Activated CD8-positive, alpha-beta memory T cell treated with anti-CD3 and anti-CD28 coated beads, Interleukin-2, amount 50 U/mL, for 24 hours (primary cell): Measurements from ENCODE around the gene RPUSD3.
"Not testable (repeated sequence)": the region's sequence is repeated elsewhere in the genome, so short reads cannot be mapped to it uniquely, and the experiment has no call there.

ENCODE experiments used
- DNase-seq: peaks from one replicate; pipeline ENCODE4 v3.0.0-alpha.2; 2020; ENCODE audit errors: extremely low read depth

The RPUSD3 gene

GRCh38 chr3:9843715-9844438, at the start of gene RPUSD3:
TSS of gene RPUSD3 (minus strand) at chr3:9844008. CDS start at chr3:9843990, 18 bp downstream.
- peak; percentile 88 for DNase-seq

DNA sequence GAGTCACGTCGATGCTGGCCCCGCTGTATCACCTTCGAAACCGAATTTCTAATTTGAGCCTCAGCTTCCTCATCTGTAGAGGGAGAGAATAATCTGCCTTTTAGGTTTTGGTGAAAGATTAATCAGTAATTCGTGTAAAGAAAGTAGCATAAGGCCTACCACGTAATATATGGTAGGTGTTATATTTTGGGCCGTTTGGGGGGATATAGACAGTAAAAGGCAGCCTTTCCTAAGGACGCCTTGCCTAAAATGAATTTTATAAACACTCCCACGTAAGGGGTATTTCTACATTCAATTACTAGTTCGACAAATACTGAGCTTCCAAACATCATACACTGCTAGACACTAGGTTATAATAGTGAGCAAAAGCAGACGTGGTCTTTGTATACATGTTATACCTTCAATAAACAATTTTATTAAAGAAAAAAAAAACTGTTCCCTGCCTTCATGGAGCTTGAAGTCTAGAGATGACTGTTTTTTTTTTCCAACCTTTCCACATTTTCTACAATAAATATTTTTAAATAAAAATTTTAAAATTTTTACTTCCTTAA, 47.3 kb upstream of the RPUSD3 start:
- DNase-seq, result no peak

DNA sequence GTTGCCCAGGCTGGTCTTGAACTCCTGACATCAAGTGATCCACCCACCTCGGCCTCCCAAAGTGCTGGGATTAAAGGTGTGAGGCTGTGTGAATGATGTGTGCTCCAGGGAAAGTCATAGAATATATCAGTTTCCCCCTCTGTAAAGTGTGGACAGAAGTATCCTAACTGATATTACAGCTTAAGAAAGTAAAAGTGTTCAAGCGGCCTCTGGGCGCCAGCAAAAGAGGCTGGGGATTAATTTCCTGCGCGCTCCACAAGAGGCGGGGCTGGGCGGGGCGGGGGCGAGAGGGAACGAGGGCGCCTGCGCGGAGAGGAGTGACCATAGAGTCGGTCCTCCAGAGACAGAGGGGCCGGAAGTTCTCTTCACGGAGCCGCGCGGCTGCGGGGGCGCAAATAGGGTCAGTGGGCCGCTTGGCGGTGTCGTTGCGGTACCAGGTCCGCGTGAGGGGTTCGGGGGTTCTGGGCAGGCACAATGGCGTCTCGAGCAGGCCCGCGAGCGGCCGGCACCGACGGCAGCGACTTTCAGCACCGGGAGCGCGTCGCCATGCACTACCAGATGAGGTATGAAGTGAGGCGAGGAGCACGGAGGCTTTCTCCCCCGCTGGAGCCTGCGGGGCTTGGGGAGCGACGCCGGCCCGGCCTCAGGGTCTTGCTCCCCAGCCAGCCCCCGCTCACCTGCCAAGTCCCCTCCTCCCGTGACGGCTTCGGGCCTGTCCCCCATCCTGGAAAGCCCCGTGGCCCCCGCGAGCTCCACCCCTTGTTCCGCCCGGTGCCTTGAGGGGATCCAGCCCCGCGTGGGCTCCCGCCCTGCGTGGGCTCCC, 46.7 kb upstream of the RPUSD3 start, which contains the start of gene JAGN1:
Gene JAGN1, plus strand, starts transcription at position 362 of the 823 bp plus-strand sequence. Its CDS starts 113 bp downstream, at position 475.
- peak; percentile 79 for DNase-seq

- DNase-seq, result no peak
These were observed 45.6 kb upstream of the RPUSD3 start for GRCh38 chr3:9889405-9889804.

DNA sequence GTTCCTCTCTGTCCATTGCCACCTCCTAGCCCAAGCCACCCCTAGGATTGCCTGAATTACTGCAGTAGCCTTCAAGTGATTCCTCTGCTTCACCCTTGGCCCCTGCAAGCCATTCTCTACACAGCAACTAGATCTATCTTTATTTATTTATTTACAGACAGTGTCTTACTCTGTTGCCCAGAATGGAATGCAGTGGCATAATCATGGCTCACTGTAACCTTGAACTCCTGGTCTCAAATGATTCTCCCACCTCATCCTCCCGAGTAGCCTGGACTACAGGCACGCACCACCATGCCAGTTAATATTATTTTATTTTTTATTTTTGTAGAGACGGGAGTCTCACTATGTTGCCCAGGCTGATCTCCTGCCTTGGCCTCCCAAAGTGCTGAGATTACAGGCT, 44.7 kb upstream of the RPUSD3 start:
- no peak for DNase-seq

DNA sequence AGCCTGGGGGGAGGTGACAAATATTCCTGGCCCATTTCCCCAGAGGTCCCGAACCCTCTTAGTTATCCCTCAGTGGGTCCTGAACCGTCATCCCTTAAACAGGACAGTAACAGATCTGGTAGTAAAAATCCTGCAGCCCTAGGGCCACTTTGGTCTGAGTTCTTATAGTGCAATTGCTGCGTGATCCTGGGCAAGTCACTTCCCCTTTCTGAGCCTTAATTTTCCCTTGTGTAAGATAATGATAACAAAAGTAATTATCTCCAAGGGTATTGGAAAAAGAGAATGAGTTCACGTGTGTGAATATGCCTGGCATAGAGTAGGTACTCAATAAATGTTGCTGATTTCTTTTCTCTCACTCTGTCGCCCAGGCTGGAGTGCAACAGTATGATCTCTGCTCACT, 43.7 kb upstream of the RPUSD3 start:
- no peak for DNase-seq

- no peak for DNase-seq
These were observed 42.5 kb upstream of the RPUSD3 start for GRCh38 chr3:9886328-9886727.

GRCh38 chr3:9884555-9885165, 40.9 kb upstream of the RPUSD3 start:
- DNase-seq, result no peak

GRCh38 chr3:9883706-9884554, 40.1 kb upstream of the RPUSD3 start:
- no peak for DNase-seq

- no peak for DNase-seq
These were observed 37.6 kb upstream of the RPUSD3 start for GRCh38 chr3:9881441-9881840.

DNA sequence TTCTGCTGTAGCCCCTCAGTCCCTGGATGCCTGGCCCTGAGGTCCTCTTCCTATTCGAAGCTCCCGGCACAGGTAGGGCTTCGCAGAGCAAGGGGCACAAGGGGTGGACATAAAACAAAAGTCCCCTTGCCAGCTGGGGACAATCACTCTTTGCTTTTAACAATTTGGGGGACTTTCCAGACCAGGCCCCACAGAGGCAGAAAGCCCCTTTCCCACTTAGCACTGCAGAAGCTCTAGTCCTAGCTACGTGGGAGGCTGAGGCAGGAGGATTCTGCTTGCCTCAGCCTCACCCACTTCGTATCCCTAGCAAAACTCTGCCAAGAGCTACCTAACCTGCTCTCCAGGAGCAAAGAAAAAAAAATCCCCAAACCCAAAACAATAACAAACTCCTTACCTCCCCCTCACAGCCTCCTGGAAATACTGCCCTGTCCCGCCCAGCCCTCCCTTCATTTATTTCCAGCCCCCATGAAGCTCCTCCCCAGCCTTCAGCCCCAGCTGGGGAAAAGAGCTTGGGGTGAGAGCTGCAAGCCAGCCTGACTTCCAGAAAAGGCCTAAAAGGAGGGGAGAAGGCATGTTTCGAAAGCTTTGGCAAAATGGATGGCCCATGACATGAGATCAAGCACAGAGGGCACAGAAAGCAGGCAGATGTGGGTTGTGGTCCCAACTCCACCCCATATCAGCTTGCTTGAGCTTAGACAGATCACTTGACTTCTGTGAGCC, 36.2 kb upstream of the RPUSD3 start, which contains the start of gene CIDEC:
Gene CIDEC, minus strand, starts transcription at position 424 of the 720 bp plus-strand sequence. CDS start 1,767 bp downstream, outside the sequence.
- no peak for DNase-seq

DNA sequence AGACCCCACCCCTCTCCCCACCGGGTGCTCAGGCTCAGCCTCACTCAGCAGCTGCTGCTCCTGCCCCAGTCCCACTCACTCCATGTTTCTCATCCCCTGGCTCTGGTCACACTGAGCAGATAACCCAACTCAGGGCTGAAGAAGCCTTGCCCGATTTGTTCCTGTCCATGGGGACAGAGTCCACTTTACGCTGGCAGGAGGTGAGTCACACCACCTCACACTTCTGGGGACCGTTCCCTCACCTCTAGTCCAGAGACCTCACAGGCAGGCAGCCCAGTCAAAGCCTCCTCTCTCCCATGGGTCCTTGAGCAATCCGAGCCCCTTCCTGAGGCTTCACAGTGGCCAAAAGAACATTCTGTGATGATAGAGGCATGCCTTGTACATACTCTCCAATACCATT, 34.9 kb upstream of the RPUSD3 start:
- no peak for DNase-seq

DNA sequence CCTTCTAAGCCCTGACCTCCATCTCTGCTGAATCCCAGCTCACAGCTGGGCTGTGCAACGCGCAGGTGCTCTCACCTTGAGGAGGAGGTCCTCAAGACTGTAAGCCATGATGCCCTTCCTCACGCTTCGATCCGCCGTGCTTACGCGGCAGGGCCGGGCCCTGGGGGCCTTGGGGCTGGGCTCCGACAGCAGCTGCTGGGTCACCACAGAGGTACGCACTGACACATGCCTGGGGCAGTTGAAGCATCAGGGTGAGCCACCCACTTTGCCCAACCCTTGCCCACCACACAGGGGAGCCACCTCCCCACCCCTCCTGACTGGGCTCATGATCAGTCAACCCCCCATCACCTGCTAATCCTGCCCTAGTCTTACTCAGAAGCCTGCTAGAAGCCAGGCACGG, 33.2 kb upstream of the RPUSD3 start:
- DNase-seq, result no peak

- DNase-seq, result not testable (repeated sequence)
These were observed 32.4 kb upstream of the RPUSD3 start for GRCh38 chr3:9876255-9876654.

- no peak for DNase-seq
These were observed 31.6 kb upstream of the RPUSD3 start for GRCh38 chr3:9875448-9875847.

GRCh38 chr3:9872067-9872466, 28.3 kb upstream of the RPUSD3 start:
- not testable (repeated sequence) for DNase-seq

- DNase-seq, result no peak
These were observed 27.2 kb upstream of the RPUSD3 start for GRCh38 chr3:9870978-9871377.

DNA sequence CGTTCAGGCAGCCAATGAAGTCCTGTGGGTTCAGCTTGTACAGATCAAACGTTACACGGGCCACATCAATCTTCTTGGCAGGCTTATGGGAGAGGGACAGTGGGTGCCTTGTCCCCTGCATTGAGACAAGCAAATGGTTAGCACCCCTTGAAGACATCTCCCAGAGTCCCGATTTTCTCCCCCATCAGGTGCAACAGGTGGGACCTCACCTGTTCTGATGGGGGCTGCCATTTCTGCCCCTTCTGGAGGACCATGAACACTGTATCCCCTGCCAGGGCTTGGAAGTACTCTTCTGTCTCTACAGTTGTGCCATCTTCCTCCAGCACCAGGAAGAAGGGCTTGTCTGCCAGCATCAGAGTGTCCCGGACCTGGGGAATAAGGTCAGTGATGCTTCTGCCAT, 26.1 kb upstream of the RPUSD3 start:
- no peak for DNase-seq

DNA sequence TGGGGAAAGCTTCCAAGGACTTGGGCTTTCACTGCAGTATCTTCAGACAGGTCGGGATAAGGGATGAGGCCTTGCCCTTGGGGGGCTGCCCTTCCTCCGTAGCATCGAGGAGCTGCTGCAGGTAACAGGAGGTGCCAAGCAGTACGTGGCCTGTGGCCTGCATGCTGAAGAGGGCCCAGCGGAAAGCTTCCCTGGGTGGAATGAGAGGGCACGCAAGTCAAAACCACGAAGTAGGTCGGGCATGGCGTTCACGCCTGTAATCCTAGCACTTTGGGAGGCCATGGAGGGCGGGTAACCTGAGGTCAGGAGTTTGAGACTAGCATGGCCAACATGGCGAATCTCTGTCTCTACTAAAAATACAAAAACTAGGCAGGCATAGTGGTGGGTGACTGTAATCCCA, 23.3 kb upstream of the RPUSD3 start:
- no peak for DNase-seq

GRCh38 chr3:9866639-9867038, 22.8 kb upstream of the RPUSD3 start:
- no peak for DNase-seq
